Chondrocyte (in vitro differentiated cells): Measurements from ENCODE around the gene TBX21. TPM values are rescaled to one million over a fixed set of nuclear protein-coding genes. Genes with fewer than 3 reads are reported as not detected.

Experiments
- DNase-seq: peaks from one replicate; pipeline ENCODE4 v3.0.0; 2021; ENCODE audit warnings: mixed read lengths, low spot score
- H3K27ac Mint-ChIP-seq: one replicate; pipeline ENCODE4 v1.8.0; 2021; ENCODE audit warnings: mild to moderate bottlenecking, moderate library complexity, mixed read lengths; ENCODE audit not compliant: unreplicated experiment
- H3K27me3 Mint-ChIP-seq: 2 replicates; pipeline ENCODE4 v1.8.0; 2021; ENCODE audit warnings: low read depth, mixed read lengths
- H3K36me3 Mint-ChIP-seq: 2 replicates; pipeline ENCODE4 v1.8.0; 2021; ENCODE audit warnings: low read depth, mixed read lengths
- H3K4me1 Mint-ChIP-seq: 2 replicates; pipeline ENCODE4 v1.8.0; 2021; ENCODE audit warnings: low read depth, mild to moderate bottlenecking, mixed read lengths
- H3K4me3 Mint-ChIP-seq: one replicate; pipeline ENCODE4 v1.8.0; 2021; ENCODE audit warnings: mild to moderate bottlenecking, moderate library complexity, mixed read lengths; ENCODE audit not compliant: unreplicated experiment
- H3K9me3 Mint-ChIP-seq: 2 replicates; pipeline ENCODE4 v1.8.0; 2021; ENCODE audit warnings: low read depth, mixed read lengths
- long read RNA-seq: library from polyadenylated mRNA; stranded (forward); transcript quantifications from one replicate; pipeline ENCODE4 v2.0.0, GENCODE V29; 2021
- total RNA-seq: library from RNA; stranded (reverse); gene quantifications from 3 replicates; pipeline ENCODE4 v1.2.1, GENCODE V29; 2021
- TF ChIP-seq, protein P1 (sequence below): fragments of 200-600 bp; sonication (generic); IDR thresholded peaks from 2 replicates; pipeline ENCODE4 v1.5.0; 2021; ENCODE audit warnings: antibody characterized with exemption, mild to moderate bottlenecking, moderate library complexity

The TBX21 gene
- total RNA-seq, result not detected in 3 replicates
- long read RNA-seq, result 0 reads

DNA sequence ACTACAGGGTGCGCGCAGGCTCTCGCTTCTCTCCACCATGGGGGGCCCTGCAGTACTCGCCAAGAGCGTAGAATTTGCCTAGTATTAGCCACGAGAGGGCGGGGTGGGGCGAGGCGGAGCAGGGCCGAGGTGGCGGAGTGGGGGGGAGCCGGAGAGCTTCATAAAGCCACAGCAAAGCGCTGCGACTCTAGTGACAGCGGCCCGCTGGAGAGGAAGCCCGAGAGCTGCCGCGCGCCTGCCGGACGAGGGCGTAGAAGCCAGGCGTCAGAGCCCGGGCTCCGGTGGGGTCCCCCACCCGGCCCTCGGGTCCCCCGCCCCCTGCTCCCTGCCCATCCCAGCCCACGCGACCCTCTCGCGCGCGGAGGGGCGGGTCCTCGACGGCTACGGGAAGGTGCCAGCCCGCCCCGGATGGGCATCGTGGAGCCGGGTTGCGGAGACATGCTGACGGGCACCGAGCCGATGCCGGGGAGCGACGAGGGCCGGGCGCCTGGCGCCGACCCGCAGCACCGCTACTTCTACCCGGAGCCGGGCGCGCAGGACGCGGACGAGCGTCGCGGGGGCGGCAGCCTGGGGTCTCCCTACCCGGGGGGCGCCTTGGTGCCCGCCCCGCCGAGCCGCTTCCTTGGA is at the start of gene TBX21:
Gene TBX21 (plus strand): TSS at position 190 of the 627 bp plus-strand sequence. CDS start 219 bp downstream, at position 409.
- H3K27me3 Mint-ChIP-seq, result peaks cover 61% of the 10 kb centered on the region
- no peaks in the 10 kb centered on the region for H3K36me3 Mint-ChIP-seq
- TF ChIP-seq, protein P1, sequence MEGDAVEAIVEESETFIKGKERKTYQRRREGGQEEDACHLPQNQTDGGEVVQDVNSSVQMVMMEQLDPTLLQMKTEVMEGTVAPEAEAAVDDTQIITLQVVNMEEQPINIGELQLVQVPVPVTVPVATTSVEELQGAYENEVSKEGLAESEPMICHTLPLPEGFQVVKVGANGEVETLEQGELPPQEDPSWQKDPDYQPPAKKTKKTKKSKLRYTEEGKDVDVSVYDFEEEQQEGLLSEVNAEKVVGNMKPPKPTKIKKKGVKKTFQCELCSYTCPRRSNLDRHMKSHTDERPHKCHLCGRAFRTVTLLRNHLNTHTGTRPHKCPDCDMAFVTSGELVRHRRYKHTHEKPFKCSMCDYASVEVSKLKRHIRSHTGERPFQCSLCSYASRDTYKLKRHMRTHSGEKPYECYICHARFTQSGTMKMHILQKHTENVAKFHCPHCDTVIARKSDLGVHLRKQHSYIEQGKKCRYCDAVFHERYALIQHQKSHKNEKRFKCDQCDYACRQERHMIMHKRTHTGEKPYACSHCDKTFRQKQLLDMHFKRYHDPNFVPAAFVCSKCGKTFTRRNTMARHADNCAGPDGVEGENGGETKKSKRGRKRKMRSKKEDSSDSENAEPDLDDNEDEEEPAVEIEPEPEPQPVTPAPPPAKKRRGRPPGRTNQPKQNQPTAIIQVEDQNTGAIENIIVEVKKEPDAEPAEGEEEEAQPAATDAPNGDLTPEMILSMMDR, result peak; percentile 63
- peak; percentile 83 for DNase-seq
- H3K4me1 Mint-ChIP-seq, result peaks cover 3% of the 10 kb centered on the region
- H3K27ac Mint-ChIP-seq, result no peak within 1 kb of the TSS
- H3K9me3 Mint-ChIP-seq, result no peaks in the 10 kb centered on the region
- peak within 1 kb of the TSS; percentile 57 for H3K4me3 Mint-ChIP-seq

DNA sequence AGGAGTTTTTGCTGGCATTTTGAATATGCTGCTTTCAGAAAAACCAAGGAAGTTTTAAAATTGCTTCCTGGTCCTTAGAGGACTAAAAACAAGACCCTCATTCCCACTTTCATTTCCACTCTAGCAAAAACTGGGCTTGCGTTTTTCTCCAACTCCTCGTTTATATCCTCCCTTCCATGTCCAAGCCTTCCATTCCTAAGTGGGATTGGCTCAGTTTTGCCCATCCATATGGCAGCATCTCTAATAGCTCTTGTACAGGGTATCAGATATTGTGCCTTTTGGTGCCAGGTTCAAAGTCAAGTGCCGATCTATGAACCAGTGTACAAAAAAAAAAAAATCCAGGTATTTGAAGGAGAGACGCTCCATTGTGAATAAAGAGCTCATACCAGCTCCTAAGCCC is 49.0 kb upstream of the TBX21 start:
- Mint-ChIP-seq H3K27me3 (no peaks in the 10 kb centered on the region), H3K36me3 (peaks cover 44% of the 10 kb centered on the region), H3K27ac (no peak overlapping the region), H3K9me3 (no peaks in the 10 kb centered on the region), H3K4me1 (peaks cover 4% of the 10 kb centered on the region), H3K4me3 (no peak overlapping the region)
- DNase-seq, result no peak
- TF ChIP-seq, protein P1, result no peak

- Mint-ChIP-seq H3K27me3 (no peaks in the 10 kb centered on the region), H3K9me3 (no peaks in the 10 kb centered on the region), H3K4me1 (peaks cover 4% of the 10 kb centered on the region), H3K4me3 (no peak overlapping the region), H3K27ac (no peak overlapping the region), H3K36me3 (peaks cover 44% of the 10 kb centered on the region)
- DNase-seq, result no peak
- TF ChIP-seq, protein P1, result no peak
Measured at GRCh38 chr17:47684535-47685193, 48.4 kb upstream of the TBX21 start.

DNA sequence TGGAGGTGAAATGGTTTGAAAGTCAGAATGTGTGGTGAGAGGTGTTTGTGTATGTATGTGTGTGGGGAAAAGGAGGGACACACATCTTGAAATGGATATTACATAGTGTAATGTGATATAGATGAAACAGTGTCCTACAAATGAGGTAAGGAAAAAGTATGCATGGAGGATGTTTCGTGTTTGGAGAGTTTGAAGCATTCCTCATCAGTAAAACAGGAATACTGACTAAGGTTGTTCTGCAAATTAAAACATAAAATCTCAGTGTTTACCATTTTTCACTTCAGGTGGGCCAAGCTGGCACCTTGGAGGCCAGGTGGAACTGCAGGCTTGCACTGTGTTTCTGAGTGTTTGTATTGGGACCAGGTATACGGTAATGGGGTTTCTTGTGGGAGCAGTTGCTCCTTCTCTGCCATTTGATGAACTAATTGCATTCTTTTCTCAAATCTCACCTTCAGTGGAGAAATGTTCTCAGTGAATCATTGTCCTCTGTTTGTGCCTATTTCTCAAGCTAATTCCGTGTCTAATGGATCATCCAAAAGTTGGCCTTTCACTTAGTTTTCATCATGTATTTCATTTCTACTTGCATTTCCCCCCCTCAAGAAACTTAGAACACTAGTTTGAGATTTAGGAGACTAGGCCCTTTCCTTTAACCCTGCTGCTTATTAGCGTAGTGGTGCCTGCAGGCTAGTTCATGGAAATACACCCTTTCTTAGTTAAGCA is 47.3 kb upstream of the TBX21 start:
- Mint-ChIP-seq H3K27ac (no peak overlapping the region), H3K4me1 (peaks cover 4% of the 10 kb centered on the region), H3K9me3 (no peaks in the 10 kb centered on the region), H3K27me3 (no peaks in the 10 kb centered on the region), H3K36me3 (peaks cover 34% of the 10 kb centered on the region), H3K4me3 (no peak overlapping the region)
- no peak for DNase-seq
- TF ChIP-seq, protein P1, result no peak

DNA sequence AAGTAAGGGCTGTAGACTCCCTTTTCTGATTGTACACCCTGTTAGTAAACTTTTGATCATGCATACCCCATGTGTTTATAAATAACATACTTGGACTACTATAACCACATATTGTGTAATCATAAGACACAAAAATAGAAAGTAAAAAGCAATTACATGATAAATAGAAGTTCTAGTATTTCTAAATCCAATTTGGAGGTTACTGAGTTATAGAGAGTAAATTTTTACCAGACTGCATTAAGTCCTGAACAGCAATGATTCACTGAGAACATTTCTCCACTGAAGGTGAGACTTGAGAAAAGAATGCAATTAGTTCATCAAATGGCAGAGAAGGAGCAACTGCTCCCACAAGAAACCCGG is 46.8 kb upstream of the TBX21 start:
- Mint-ChIP-seq H3K4me3 (no peak overlapping the region), H3K27ac (no peak overlapping the region), H3K36me3 (peaks cover 31% of the 10 kb centered on the region), H3K4me1 (peaks cover 4% of the 10 kb centered on the region), H3K9me3 (no peaks in the 10 kb centered on the region), H3K27me3 (no peaks in the 10 kb centered on the region)
- DNase-seq, result no peak
- TF ChIP-seq, protein P1, result no peak
